Tibial nerve (tissue), 4 donors: ENCODE data around the gene ZNF407.

Experiments used
- CTCF ChIP-seq, 5 experiments: fragments of 200-600 bp in 3 of 5; fragments of 450-650 bp in 2 of 5; sonication (generic) in 3 of 5; IDR thresholded peaks; one replicate each; pipeline ENCODE4 v1.5.1; 2016 to 2019; ENCODE audit warnings: antibody characterized with exemption in 5 of 5, mild to moderate bottlenecking in 3 of 5, moderate library complexity in 2 of 5
- EP300 ChIP-seq, 2 donors: sonication (generic); formaldehyde crosslinking; IDR thresholded peaks; one replicate each; pipeline ENCODE4 v1.6.1; 2017; ENCODE audit warnings: antibody characterized with exemption in 2 of 2, mild to moderate bottlenecking in 1 of 2

GRCh38 chr18:75005626-75006025, 408.0 kb downstream of the ZNF407 start:
- TF ChIP-seq CTCF (IDR thresholded peaks at IDR 0.05) (no peak), EP300 (IDR thresholded peaks at IDR 0.05) (no peak)
